KMS-11 (cell line): ENCODE results near the gene PMFBP1.

Experiments used
- H2AFZ ChIP-seq: fragments of 200-600 bp; sonication (generic); 2 replicates; pipeline ENCODE4 v1.6.1; 2016; ENCODE audit warnings: antibody characterized with exemption, mixed run types, low read depth
- H3K27ac ChIP-seq: fragments of 200-600 bp; sonication (generic); 2 replicates; pipeline ENCODE4 v1.6.1; 2016; ENCODE audit warnings: mild to moderate bottlenecking, mixed run types
- H3K27me3 ChIP-seq: fragments of 200-600 bp; sonication (generic); 2 replicates; pipeline ENCODE4 v1.6.1; 2017; ENCODE audit warnings: mild to moderate bottlenecking, low read depth, mixed run types, moderate library complexity; ENCODE audit not compliant: insufficient read depth
- H3K36me3 ChIP-seq: fragments of 200-600 bp; sonication (generic); 2 replicates; pipeline ENCODE4 v1.6.1; 2017; ENCODE audit warnings: mild to moderate bottlenecking, mixed run types; ENCODE audit not compliant: insufficient read depth
- H3K4me1 ChIP-seq: fragments of 200-600 bp; sonication (generic); 2 replicates; pipeline ENCODE4 v1.6.1; 2016; ENCODE audit warnings: mild to moderate bottlenecking, low read depth, mixed run types; ENCODE audit not compliant: poor library complexity, severe bottlenecking
- H3K4me2 ChIP-seq: fragments of 200-600 bp; sonication (generic); 2 replicates; pipeline ENCODE4 v1.7.0; 2016; ENCODE audit warnings: mild to moderate bottlenecking, mixed run types
- H3K4me3 ChIP-seq: fragments of 200-600 bp; sonication (generic); IDR thresholded peaks from 2 replicates; pipeline ENCODE4 v1.6.1; 2017; ENCODE audit warnings: low read depth, low read length, mixed read lengths; ENCODE audit not compliant: insufficient read depth
- H3K79me2 ChIP-seq: fragments of 200-600 bp; sonication (generic); 2 replicates; pipeline ENCODE4 v1.6.1; 2016; ENCODE audit warnings: low read depth, mixed run types; ENCODE audit not compliant: insufficient read depth
- H3K9ac ChIP-seq: fragments of 200-600 bp; sonication (generic); 2 replicates; pipeline ENCODE4 v1.6.1; 2016; ENCODE audit warnings: mild to moderate bottlenecking, mixed run types
- H4K20me1 ChIP-seq: fragments of 200-600 bp; sonication (generic); 2 replicates; pipeline ENCODE4 v1.6.1; 2016; ENCODE audit warnings: mild to moderate bottlenecking, mixed run types; ENCODE audit not compliant: insufficient read depth
- TF ChIP-seq, protein P1 (sequence below): fragments of 200-600 bp; sonication (generic); conservative IDR thresholded peaks from 2 replicates; pipeline ENCODE4 v1.6.1; 2017; ENCODE audit warnings: low read depth, mild to moderate bottlenecking, antibody characterized with exemption, low read length, moderate library complexity, mixed read lengths

The PMFBP1 gene

DNA sequence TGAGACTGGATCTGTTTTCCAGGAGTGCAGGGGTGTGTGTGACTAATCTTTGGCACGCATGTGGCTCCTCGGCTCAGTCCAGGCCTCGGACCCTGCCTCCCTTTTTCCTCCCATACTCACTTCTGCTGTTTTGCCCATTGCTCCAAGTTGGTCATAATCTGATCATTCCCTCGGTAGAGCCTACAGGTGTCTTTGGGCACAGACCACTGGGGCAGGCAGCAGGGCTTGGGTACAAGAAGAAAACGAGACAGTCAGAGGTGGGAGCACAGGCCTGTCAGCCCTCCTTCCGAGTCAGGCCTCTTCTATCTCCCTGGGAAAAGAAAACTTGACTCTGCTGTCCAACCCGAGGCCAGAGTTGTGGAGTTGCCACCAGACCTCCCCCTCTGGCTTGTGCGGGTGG, 48.5 kb downstream of the PMFBP1 start:
- Histone ChIP-seq H3K27ac (no peak overlapping the region), H3K4me3 (no peak overlapping the region), H3K4me1 (peaks cover 8% of the 10 kb centered on the region), H3K79me2 (no peaks in the 10 kb centered on the region), H3K9ac (no peak overlapping the region), H4K20me1 (no peaks in the 10 kb centered on the region), H3K36me3 (no peaks in the 10 kb centered on the region), H2AFZ (no peak overlapping the region), H3K27me3 (no peaks in the 10 kb centered on the region), H3K4me2 (no peak overlapping the region)
- TF ChIP-seq, protein P1, sequence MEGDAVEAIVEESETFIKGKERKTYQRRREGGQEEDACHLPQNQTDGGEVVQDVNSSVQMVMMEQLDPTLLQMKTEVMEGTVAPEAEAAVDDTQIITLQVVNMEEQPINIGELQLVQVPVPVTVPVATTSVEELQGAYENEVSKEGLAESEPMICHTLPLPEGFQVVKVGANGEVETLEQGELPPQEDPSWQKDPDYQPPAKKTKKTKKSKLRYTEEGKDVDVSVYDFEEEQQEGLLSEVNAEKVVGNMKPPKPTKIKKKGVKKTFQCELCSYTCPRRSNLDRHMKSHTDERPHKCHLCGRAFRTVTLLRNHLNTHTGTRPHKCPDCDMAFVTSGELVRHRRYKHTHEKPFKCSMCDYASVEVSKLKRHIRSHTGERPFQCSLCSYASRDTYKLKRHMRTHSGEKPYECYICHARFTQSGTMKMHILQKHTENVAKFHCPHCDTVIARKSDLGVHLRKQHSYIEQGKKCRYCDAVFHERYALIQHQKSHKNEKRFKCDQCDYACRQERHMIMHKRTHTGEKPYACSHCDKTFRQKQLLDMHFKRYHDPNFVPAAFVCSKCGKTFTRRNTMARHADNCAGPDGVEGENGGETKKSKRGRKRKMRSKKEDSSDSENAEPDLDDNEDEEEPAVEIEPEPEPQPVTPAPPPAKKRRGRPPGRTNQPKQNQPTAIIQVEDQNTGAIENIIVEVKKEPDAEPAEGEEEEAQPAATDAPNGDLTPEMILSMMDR, result no peak

DNA sequence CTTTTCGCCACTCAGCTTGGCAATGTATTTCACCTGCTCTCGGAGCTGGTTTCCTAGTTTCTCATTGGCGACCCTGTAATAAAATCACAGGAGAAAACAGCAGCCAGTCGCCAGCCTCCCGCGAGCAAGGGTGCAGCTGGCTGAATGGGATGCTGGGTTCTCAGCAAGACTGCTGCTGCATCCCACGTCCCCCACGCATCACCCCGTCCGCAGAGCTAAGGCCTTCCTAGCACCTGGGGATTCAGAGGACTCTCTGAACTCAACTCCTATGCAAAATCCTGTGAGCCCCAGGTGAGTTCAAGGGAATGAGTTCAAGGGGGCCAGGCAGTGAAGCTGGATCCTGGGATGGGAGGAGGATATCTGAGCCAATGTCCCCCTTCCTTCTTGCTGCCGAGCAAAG, 49.0 kb downstream of the PMFBP1 start:
- Histone ChIP-seq H3K9ac (no peak overlapping the region), H3K4me3 (no peak overlapping the region), H3K4me1 (peaks cover 8% of the 10 kb centered on the region), H3K27ac (no peak overlapping the region), H4K20me1 (no peaks in the 10 kb centered on the region), H3K36me3 (no peaks in the 10 kb centered on the region), H2AFZ (no peak overlapping the region), H3K27me3 (no peaks in the 10 kb centered on the region), H3K79me2 (no peaks in the 10 kb centered on the region), H3K4me2 (no peak overlapping the region)
- TF ChIP-seq, protein P1, result no peak

GRCh38 chr16:72122308-72122707, 49.6 kb downstream of the PMFBP1 start:
- H3K4me1 ChIP-seq, result peaks cover 8% of the 10 kb centered on the region
- H3K4me3 ChIP-seq, result no peak overlapping the region
- H3K27ac ChIP-seq, result no peak overlapping the region
- no peaks in the 10 kb centered on the region for H3K27me3 ChIP-seq
- no peaks in the 10 kb centered on the region for H3K36me3 ChIP-seq
- TF ChIP-seq, protein P1, result no peak
- H3K4me2 ChIP-seq, result no peak overlapping the region
- no peak overlapping the region for H3K9ac ChIP-seq
- H4K20me1 ChIP-seq, result no peaks in the 10 kb centered on the region
- no peak overlapping the region for H2AFZ ChIP-seq
- H3K79me2 ChIP-seq, result no peaks in the 10 kb centered on the region

- Histone ChIP-seq H3K4me3 (no peak overlapping the region), H4K20me1 (no peaks in the 10 kb centered on the region), H2AFZ (no peak overlapping the region), H3K27ac (no peak overlapping the region), H3K9ac (no peak overlapping the region), H3K4me1 (peaks cover 6% of the 10 kb centered on the region), H3K4me2 (no peak overlapping the region), H3K27me3 (no peaks in the 10 kb centered on the region), H3K36me3 (no peaks in the 10 kb centered on the region), H3K79me2 (no peaks in the 10 kb centered on the region)
- TF ChIP-seq, protein P1, result no peak
These were observed 51.9 kb downstream of the PMFBP1 start for GRCh38 chr16:72120026-72120425.

DNA sequence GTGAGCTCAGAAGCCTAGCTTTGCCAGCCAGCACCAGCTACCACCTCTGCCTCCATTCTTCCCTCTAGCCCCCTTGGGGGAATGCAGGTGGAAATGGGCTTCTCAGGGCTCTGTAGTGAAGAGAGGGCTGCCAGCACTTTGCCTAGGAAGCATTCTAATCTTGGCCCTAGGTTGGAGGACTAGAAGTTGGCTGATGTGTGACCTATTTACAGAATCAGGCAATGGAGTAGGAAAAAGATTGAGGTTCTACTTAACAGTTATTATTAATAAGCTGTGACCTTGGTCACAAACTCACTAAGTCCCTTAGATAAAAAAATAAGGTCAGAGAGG, 58.4 kb downstream of the PMFBP1 start:
- H3K79me2 ChIP-seq, result no peaks in the 10 kb centered on the region
- H3K4me2 ChIP-seq, result no peak overlapping the region
- no peaks in the 10 kb centered on the region for H4K20me1 ChIP-seq
- TF ChIP-seq, protein P1, result no peak
- H3K9ac ChIP-seq, result no peak overlapping the region
- H3K27me3 ChIP-seq, result no peaks in the 10 kb centered on the region
- H3K4me3 ChIP-seq, result no peak overlapping the region
- H3K27ac ChIP-seq, result no peak overlapping the region
- no peaks in the 10 kb centered on the region for H3K4me1 ChIP-seq
- no peak overlapping the region for H2AFZ ChIP-seq
- H3K36me3 ChIP-seq, result no peaks in the 10 kb centered on the region
